GM23248 (cell line): ENCODE measurements around the gene NFIA. TPM values are rescaled to one million over a fixed set of nuclear protein-coding genes. Genes with fewer than 3 reads are reported as not detected.

Experiments
- DNase-seq: peaks from one replicate; pipeline ENCODE4 v3.0.0-alpha.2; 2015
- H2AFZ ChIP-seq: fragments of 200-600 bp; sonication (generic); 2 replicates; pipeline ENCODE4 v1.6.1; 2016; ENCODE audit warnings: antibody characterized with exemption
- H3F3A ChIP-seq: fragments of 200-600 bp; sonication (generic); 2 replicates; pipeline ENCODE4 v1.6.1; 2016; ENCODE audit warnings: mild to moderate bottlenecking, antibody characterized with exemption, mixed run types; ENCODE audit not compliant: insufficient read depth
- H3K27ac ChIP-seq: fragments of 200-600 bp; sonication (generic); 2 replicates; pipeline ENCODE4 v1.5.1; 2016; ENCODE audit warnings: mild to moderate bottlenecking
- H3K27me3 ChIP-seq: fragments of 200-600 bp; sonication (generic); replicated peaks from 2 replicates; pipeline ENCODE4 v1.6.1; 2016; ENCODE audit warnings: mild to moderate bottlenecking; ENCODE audit not compliant: insufficient read depth
- H3K36me3 ChIP-seq: fragments of 200-600 bp; sonication (generic); 2 replicates; pipeline ENCODE4 v1.6.1; 2016; ENCODE audit warnings: low read depth, mild to moderate bottlenecking
- H3K4me1 ChIP-seq: fragments of 200-600 bp; sonication (generic); 2 replicates; pipeline ENCODE4 v1.6.1; 2016; ENCODE audit warnings: mild to moderate bottlenecking; ENCODE audit not compliant: insufficient read depth
- H3K4me2 ChIP-seq: fragments of 200-600 bp; sonication (generic); one replicate; pipeline ENCODE4 v1.6.1; 2016; ENCODE audit warnings: mild to moderate bottlenecking; ENCODE audit not compliant: unreplicated experiment
- H3K4me3 ChIP-seq: fragments of 200-600 bp; sonication (generic); 2 replicates; pipeline ENCODE4 v1.5.1; 2016; ENCODE audit warnings: mild to moderate bottlenecking
- H3K79me2 ChIP-seq: fragments of 200-600 bp; sonication (generic); 2 replicates; pipeline ENCODE4 v1.6.1; 2016; ENCODE audit warnings: mild to moderate bottlenecking; ENCODE audit not compliant: insufficient read depth
- H3K9ac ChIP-seq: fragments of 200-600 bp; sonication (generic); 2 replicates; pipeline ENCODE4 v1.6.1; 2016; ENCODE audit warnings: mild to moderate bottlenecking
- H3K9me2 ChIP-seq: fragments of 200-600 bp; sonication (generic); 2 replicates; pipeline ENCODE4 v1.6.1; 2016; ENCODE audit warnings: mixed run types, mild to moderate bottlenecking, moderate library complexity; ENCODE audit not compliant: insufficient read depth
- H3K9me3 ChIP-seq: fragments of 200-600 bp; sonication (generic); one replicate; pipeline ENCODE4 v1.6.1; 2017; ENCODE audit warnings: low read depth
- H4K20me1 ChIP-seq: fragments of 200-600 bp; sonication (generic); 2 replicates; pipeline ENCODE4 v1.6.0; 2016; ENCODE audit not compliant: insufficient read depth
- EZH2 ChIP-seq: fragments of 200-600 bp; sonication (generic); IDR thresholded peaks from 2 replicates; pipeline ENCODE4 v1.6.1; 2018; ENCODE audit warnings: antibody characterized with exemption, mild to moderate bottlenecking; ENCODE audit not compliant: insufficient read depth, poor library complexity, severe bottlenecking
- EZH2phosphoT487 ChIP-seq: fragments of 200-600 bp; sonication (generic); IDR thresholded peaks from 2 replicates; pipeline ENCODE4 v1.6.1; 2018; ENCODE audit warnings: antibody characterized with exemption, moderate library complexity, mild to moderate bottlenecking, low read depth; ENCODE audit not compliant: insufficient read depth
- WGBS, 2 experiments: methylation state at CpG; one replicate each; pipeline ENCODE4 v1.1.6; 2015 to 2017; ENCODE audit warnings: low lambda C conversion rate in 2 of 2, low coverage in 1 of 2; ENCODE audit errors: missing lambda C conversion rate in 2 of 2; 5-methylcytosine and 5-hydroxymethylcytosine counted together
- in situ Hi-C: fragments of 300-500 bp; cut with MboI; formaldehyde crosslinking; loops from 2 replicates; pipeline ENCODE4 v1.15.0; 2020
- polyA plus RNA-seq: library from polyadenylated mRNA; unstranded; fragments of >200 nt; fragmentation: Nextera tagmentation; extraction: Ambion mirVana; gene quantifications from 2 replicates; pipeline ENCODE4 v1.2.1, GENCODE V29; 2016
- total RNA-seq: library from RNA; depleted of rRNA; stranded (reverse); fragments of >200 nt; shearing (Covaris generic); gene quantifications from 2 replicates; pipeline ENCODE4 v1.2.3, GENCODE V29; 2014

Gene NFIA
- total and polyA plus RNA-seq, 2 experiments from 2014 or later, result 3.4 to 8.8 TPM

DNA sequence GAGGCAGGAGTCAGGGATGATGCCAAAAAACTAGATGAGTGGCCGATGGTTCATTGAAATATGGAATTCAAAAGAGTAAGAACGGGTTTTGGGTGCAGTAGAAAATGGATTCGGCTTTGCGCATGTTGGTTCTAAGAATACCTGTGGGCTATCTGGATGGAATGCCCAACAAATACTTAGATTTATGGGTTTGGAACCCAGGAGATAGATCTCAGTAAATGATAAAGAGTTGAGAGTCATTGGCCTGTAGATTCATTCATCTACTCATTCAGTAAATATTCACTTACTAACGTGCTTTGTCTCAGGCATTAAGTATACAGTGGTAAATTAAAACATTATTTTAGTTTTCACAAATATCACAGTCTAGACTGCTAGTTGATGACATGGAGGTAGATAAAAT lies 247.7 kb downstream of the NFIA start:
- Histone ChIP-seq H3K79me2 (no peaks in the 10 kb centered on the region), H3K36me3 (no peaks in the 10 kb centered on the region), H3K9me2 (no peaks in the 10 kb centered on the region), H3K4me2 (no peak overlapping the region), H3K4me3 (no peak overlapping the region), H3K27ac (no peak overlapping the region), H3K27me3 (no peaks in the 10 kb centered on the region), H2AFZ (no peak overlapping the region), H3F3A (no peaks in the 10 kb centered on the region), H3K9ac (no peak overlapping the region), H3K4me1 (no peaks in the 10 kb centered on the region), H4K20me1 (no peaks in the 10 kb centered on the region), H3K9me3 (no peaks in the 10 kb centered on the region)
- in situ Hi-C loops, result loop anchor here (10.0 to 25.0 kb wide), 2 partner anchors 268 to 525 kb away; no protein-coding TSS in a partner anchor
- 79 to 84% methylated on average over 5 of the region's 5 CpGs for WGBS, 2 experiments
- no peak for TF ChIP-seq EZH2phosphoT487
- TF ChIP-seq EZH2, result no peak
- DNase-seq, result peak; percentile 14

DNA sequence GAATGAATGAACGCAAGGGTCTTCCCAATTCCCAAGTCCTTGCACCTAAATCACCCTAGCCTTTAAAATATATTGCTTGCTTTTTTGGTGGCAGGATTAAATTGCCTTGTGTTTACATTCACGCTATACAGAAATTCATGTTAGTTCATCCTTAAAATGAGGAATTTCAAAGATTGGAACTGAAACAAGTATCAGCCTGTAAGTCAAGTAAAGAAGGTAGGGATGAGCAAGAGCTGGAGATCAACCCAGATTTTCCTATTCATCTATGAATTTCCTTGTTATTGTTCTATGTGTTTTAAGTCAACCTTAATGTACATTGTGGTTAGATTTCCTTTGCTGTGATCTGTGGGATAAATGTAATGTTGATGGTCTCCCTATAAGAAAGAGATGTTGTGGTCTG lies 248.2 kb downstream of the NFIA start:
- Histone ChIP-seq H3K27me3 (no peaks in the 10 kb centered on the region), H2AFZ (no peak overlapping the region), H4K20me1 (no peaks in the 10 kb centered on the region), H3K79me2 (no peaks in the 10 kb centered on the region), H3K9me3 (no peaks in the 10 kb centered on the region), H3K9ac (no peak overlapping the region), H3F3A (no peaks in the 10 kb centered on the region), H3K9me2 (no peaks in the 10 kb centered on the region), H3K27ac (no peak overlapping the region), H3K4me1 (no peaks in the 10 kb centered on the region), H3K36me3 (no peaks in the 10 kb centered on the region), H3K4me2 (no peak overlapping the region), H3K4me3 (no peak overlapping the region)
- WGBS, 2 experiments, result 99 to 100% methylated on average over 2 of the region's 2 CpGs
- in situ Hi-C loops, result loop anchor here (10.0 to 25.0 kb wide), 2 partner anchors 268 to 524 kb away; no protein-coding TSS in a partner anchor
- TF ChIP-seq EZH2 (no peak), EZH2phosphoT487 (no peak)
- no peak for DNase-seq

DNA sequence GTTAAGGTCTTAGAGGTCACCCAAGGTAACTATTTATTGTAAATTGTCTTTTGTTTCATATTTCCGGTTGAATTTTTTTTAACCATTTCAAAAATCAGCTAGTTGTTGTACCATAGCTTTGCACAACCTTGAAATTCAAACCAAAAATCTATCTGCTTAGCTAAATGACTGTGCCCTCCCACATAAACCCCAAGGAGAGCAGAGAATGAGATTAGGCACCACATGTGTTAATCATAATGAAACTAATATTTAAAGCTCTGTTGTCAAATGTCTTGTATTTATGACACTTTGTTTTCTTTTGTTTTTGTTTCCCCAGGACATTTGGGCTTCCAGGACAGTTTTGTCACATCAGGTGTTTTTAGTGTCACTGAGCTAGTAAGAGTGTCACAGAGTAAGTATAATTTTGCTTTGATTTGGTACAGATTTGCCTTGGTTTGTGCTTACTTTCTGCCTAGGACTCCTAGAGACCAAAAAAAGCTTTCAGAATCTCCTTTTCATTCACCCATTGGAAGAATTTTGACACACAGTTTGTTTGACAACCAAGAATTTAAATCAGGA lies 249.9 kb downstream of the NFIA start:
- no peak for DNase-seq
- peaks cover 5% of the 10 kb centered on the region for H3F3A ChIP-seq
- H3K27ac ChIP-seq, result no peak overlapping the region
- no peaks in the 10 kb centered on the region for H3K9me2 ChIP-seq
- H3K4me3 ChIP-seq, result no peak overlapping the region
- 90 to 96% methylated on average over 1 of the region's 1 CpG for WGBS, 2 experiments
- no peak overlapping the region for H2AFZ ChIP-seq
- H3K79me2 ChIP-seq, result no peaks in the 10 kb centered on the region
- H3K9ac ChIP-seq, result no peak overlapping the region
- in situ Hi-C loops, result loop anchor here (10.0 to 25.0 kb wide), 2 partner anchors 270 to 523 kb away; no protein-coding TSS in a partner anchor
- no peak for TF ChIP-seq EZH2phosphoT487
- TF ChIP-seq EZH2, result no peak
- H3K27me3 ChIP-seq, result no peaks in the 10 kb centered on the region
- no peaks in the 10 kb centered on the region for H3K9me3 ChIP-seq
- no peaks in the 10 kb centered on the region for H4K20me1 ChIP-seq
- H3K4me2 ChIP-seq, result no peak overlapping the region
- H3K4me1 ChIP-seq, result peaks cover under 1% of the 10 kb centered on the region
- no peaks in the 10 kb centered on the region for H3K36me3 ChIP-seq

DNA sequence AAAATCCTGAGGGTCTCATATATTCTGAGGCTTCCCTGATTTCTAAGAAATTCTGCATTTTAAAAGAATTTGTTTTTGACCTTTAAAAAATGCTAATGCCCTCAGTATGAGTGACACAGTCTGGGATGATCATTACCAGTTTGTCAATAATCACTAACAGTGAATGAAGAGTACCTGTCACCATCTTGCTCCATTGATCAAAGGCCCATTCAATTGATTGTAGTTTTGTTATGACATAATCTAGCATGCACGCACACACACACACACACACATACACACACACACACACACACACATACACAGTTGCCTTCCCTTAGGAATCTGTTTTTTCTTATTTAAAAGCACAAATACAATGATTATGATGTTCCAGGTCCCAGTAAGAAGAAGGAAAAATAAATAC lies 250.4 kb downstream of the NFIA start:
- Histone ChIP-seq H3K4me1 (peaks cover 6% of the 10 kb centered on the region), H3K4me3 (no peak overlapping the region), H3K9ac (no peak overlapping the region), H4K20me1 (no peaks in the 10 kb centered on the region), H3K9me2 (no peaks in the 10 kb centered on the region), H3F3A (peaks cover 10% of the 10 kb centered on the region), H3K4me2 (no peak overlapping the region), H2AFZ (no peak overlapping the region), H3K79me2 (no peaks in the 10 kb centered on the region), H3K27me3 (no peaks in the 10 kb centered on the region), H3K27ac (no peak overlapping the region), H3K36me3 (no peaks in the 10 kb centered on the region), H3K9me3 (no peaks in the 10 kb centered on the region)
- in situ Hi-C loops, result loop anchor here (10.0 to 25.0 kb wide), 2 partner anchors 270 to 522 kb away; no protein-coding TSS in a partner anchor
- 92 to 100% methylated on average over 1 of the region's 1 CpG for WGBS, 2 experiments
- no peak for DNase-seq
- TF ChIP-seq EZH2phosphoT487, result no peak
